Fibroblast of villous mesenchyme (primary cell): Measurements from ENCODE around the gene MMRN2. TPM values are rescaled to one million over a fixed set of nuclear protein-coding genes. Genes with fewer than 3 reads are reported as not detected.

Source experiments
- DNase-seq: peaks from one replicate; pipeline ENCODE4 v3.0.0-alpha.2; 2010; ENCODE audit warnings: low read depth
- H3K4me3 ChIP-seq: 2 replicates; pipeline ENCODE4 v1.5.1; 2011; ENCODE audit warnings: low read depth, mild to moderate bottlenecking, low read length
- total RNA-seq: library from RNA; depleted of rRNA; stranded (reverse); fragments of >200 nt; gene quantifications from 2 replicates; pipeline ENCODE4 v1.2.3, GENCODE V29; 2012
- TF ChIP-seq, protein P1 (sequence below): IDR thresholded peaks from 2 replicates; pipeline ENCODE4 v1.5.1; 2012; ENCODE audit warnings: low read depth, mild to moderate bottlenecking, low read length; ENCODE audit not compliant: insufficient read depth

Gene MMRN2
- total RNA-seq, 1 donor, result 0.86 TPM

DNA sequence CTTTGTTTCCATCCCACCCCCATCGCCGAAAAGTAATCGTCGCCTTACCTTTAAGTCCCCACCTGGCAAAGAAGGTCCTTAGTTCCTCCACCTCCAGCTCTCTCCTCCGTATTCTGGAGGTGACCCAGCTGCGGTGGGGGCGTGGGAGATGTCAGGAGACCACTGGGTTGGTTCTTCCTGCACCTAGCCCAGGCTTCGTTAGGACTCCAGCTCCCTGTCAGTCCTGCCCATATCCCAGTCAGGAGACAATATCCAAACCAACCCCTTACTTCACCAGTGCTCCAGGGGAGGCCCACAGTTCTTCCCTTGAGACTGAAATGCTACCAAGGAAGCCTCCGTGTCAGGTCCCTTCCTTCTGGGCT lies 11.6 kb upstream of the MMRN2 start:
- TF ChIP-seq, protein P1, sequence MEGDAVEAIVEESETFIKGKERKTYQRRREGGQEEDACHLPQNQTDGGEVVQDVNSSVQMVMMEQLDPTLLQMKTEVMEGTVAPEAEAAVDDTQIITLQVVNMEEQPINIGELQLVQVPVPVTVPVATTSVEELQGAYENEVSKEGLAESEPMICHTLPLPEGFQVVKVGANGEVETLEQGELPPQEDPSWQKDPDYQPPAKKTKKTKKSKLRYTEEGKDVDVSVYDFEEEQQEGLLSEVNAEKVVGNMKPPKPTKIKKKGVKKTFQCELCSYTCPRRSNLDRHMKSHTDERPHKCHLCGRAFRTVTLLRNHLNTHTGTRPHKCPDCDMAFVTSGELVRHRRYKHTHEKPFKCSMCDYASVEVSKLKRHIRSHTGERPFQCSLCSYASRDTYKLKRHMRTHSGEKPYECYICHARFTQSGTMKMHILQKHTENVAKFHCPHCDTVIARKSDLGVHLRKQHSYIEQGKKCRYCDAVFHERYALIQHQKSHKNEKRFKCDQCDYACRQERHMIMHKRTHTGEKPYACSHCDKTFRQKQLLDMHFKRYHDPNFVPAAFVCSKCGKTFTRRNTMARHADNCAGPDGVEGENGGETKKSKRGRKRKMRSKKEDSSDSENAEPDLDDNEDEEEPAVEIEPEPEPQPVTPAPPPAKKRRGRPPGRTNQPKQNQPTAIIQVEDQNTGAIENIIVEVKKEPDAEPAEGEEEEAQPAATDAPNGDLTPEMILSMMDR, result no peak
- DNase-seq, result no peak
- peak overlapping the region; percentile 37 for H3K4me3 ChIP-seq

DNA sequence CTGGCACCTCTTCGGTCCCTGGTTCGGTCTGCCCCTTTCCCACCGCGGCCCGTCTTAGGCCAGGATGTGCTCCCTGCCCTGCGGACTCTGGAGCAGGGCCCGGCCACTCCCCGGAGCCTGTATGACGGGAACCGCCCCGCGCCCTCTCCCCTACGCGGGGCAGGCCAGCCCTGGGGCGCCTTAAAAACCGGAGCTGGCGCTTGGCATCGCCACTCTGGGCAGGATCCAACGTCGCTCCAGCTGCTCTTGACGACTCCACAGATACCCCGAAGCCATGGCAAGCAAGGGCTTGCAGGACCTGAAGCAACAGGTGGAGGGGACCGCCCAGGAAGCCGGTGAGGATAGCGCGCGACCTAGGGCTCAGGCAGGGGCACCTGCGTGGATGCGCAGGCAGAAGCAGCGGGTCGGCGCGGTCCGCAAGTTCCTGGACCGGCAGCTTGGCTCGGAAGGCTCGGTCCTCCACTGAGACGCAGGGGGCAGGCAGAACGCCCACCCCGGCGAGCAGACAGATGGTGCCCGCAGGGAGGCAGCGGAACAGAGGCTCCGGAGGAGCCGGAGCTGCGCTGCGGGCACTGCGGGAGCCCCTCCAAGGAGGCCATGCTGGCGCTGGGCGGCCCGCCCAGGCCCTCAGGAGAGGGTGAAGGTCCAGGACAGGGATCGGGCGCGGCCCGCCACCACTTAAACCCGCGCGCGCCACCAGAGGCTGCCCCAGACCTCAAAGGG lies 11.0 kb upstream of the MMRN2 start, which contains the start of gene ADIRF:
Gene ADIRF, plus strand, starts transcription at position 212 of the 723 bp plus-strand sequence. Its CDS starts 63 bp downstream, at position 275.
- DNase-seq, result no peak
- peak within 1 kb of the TSS; percentile 37 for H3K4me3 ChIP-seq
- TF ChIP-seq, protein P1, result no peak

DNA sequence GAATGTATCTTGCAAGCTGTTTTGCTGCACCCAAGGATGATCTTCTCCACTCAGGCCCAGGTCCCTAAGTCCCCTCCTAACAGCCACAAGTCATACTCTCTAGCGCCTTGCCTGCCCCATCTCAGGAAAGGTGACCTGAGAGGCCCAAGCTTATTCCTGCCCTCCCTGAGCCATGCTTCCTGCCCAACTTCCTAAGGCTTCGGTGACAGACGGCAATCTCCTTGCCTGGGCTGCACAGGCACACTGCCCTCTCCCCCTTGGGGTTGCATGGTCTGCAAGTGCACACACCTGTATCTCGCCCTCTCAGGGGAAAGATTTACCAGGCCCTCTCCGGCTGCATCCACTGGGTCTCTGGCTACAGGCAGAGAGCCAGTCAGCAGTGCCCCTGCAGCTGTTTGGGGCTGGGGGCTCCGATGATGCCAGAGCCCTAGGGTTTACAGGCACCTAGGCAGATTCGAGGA lies 10.1 kb upstream of the MMRN2 start:
- TF ChIP-seq, protein P1, result no peak
- no peak for DNase-seq
- H3K4me3 ChIP-seq, result no peak overlapping the region

DNA sequence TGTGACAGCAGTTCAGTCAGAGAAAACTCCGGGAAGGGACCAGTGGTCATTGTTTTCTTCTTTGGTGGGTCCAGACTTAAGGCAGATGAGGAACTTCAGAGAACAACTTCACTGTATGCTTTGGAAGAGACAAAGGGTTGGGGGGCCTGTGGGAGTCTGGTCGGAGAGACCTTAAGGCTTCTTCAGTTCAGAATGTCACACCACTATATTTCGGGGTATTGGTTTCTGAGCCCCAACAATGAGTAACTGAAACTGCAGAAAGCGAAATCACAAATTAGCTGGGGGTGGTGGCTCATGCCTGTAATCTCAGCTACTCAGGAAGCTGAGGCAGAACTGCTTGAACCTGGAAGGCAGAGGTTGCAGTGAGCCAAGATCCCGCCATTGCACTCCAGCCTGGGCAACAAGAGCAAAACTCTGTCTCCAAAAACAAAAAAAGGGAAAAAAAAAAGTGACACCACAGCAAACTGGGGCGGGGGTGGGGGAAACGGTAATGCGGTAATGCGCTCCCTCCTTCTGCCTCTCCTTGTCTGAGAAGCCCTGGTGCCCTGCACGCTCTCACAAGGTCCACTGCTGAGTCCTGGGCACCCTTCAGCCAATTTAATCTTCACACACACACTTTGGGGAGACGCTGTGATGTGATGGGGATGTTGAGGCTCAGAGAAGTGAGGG lies 8.7 kb upstream of the MMRN2 start:
- no peak overlapping the region for H3K4me3 ChIP-seq
- DNase-seq, result no peak
- TF ChIP-seq, protein P1, result no peak

DNA sequence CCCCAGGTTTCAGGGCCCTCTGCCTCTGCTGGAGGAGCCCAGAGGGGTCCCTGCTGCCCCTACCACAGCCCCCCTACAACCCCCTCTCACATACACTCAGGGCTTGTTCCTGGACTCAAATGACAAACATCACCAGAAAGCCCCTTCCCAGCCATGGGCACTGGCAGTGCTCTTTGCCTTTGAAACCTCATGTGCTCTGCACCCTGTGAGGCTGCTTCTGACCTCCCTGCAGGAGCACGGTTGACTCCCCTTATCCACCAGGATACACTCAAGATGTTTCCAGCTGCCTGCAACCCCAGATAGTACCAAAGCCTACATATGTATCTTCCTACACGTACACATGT lies 7.4 kb upstream of the MMRN2 start:
- no peak overlapping the region for H3K4me3 ChIP-seq
- DNase-seq, result no peak
- TF ChIP-seq, protein P1, result no peak

DNA sequence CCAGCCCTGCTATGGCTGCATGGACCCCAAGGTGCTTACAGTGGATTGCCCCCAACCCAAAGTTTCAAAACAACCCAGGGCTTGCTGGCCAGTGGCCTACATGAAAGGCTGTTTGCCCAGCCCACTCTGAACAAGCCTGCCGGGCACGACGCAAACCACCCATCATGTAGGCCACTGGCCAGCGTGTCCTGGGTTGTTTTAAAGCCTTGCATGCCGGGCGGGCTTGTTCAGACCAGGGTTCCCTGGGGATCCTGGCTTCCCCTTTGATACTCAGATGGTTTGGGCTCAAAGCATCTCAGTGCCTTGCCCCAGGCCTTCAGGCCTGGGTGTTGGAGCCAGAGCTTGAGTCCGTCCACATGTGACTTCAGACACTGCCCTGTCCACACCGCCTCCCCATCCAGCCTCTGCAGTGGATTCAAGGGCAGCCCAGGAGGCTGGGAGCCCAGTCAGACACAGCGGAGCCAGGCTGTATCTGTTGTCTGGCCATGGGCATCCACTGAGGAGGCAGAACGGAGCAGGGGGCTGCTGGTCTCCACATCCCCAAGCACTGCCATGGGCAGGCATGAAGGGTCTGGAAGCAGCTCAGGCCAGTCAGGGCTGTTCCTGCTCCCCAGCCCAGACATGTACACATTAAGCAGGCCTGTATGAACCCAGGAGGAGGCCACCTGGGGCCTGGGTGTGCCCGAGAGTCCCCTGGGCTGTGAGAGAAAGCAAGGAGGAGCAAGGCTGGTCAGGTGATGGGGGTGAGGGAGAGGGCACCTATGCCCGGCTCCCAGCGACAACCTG lies 6.8 kb upstream of the MMRN2 start:
- no peak for DNase-seq
- TF ChIP-seq, protein P1, result no peak
- H3K4me3 ChIP-seq, result no peak overlapping the region
